Ovary (tissue), 3 donors: ENCODE results near the gene HECW1.

ENCODE experiments used
- CTCF ChIP-seq, 3 donors: fragments of 450-650 bp in 2 of 3; fragments of 200-600 bp in 1 of 3; IDR thresholded peaks; one replicate each; pipeline versions ENCODE4 v1.5.1 to v1.8.0; 2016 to 2022; ENCODE audit warnings: antibody characterized with exemption in 3 of 3, mild to moderate bottlenecking in 1 of 3
- EP300 ChIP-seq: sonication (generic); formaldehyde crosslinking; IDR thresholded peaks from one replicate; pipeline ENCODE4 v1.6.1; 2017; ENCODE audit warnings: antibody characterized with exemption
- POLR2A ChIP-seq: fragments of 450-650 bp; IDR thresholded peaks from one replicate; pipeline ENCODE4 v1.6.1; 2017; ENCODE audit warnings: antibody characterized with exemption, mild to moderate bottlenecking, moderate library complexity
- donor health status: DM: no; HTN: no; CAD: no.

GRCh38 chr7:43458330-43459018, 346.0 kb downstream of the HECW1 start:
- TF ChIP-seq POLR2A (no peak), CTCF (IDR thresholded peaks at IDR 0.05) (no peak), EP300 (no peak)
